Fibroblast of lung (primary cell): ENCODE results near the gene PDGFA. TPM values are rescaled to one million over a fixed set of nuclear protein-coding genes. Genes with fewer than 3 reads are reported as not detected.

ENCODE experiments used
- DNase-seq, 2 donors: peaks; one replicate each; pipeline versions ENCODE4 v3.0.0 to v3.0.0-alpha.2; 2010; ENCODE audit warnings: low read depth in 2 of 2
- H2AFZ ChIP-seq: 2 replicates; pipeline ENCODE4 v1.5.1; 2012; ENCODE audit warnings: low read length, control low read depth, inconsistent platforms
- H3K27ac ChIP-seq: 2 replicates; pipeline ENCODE4 v1.5.1; 2011; ENCODE audit warnings: low read length, control low read depth; ENCODE audit not compliant: insufficient read depth
- H3K27me3 ChIP-seq: 2 replicates; pipeline ENCODE4 v1.5.1; 2011; ENCODE audit warnings: mild to moderate bottlenecking, low read length; ENCODE audit not compliant: control insufficient read depth, insufficient read depth
- H3K36me3 ChIP-seq: 2 replicates; pipeline ENCODE4 v1.5.1; 2011; ENCODE audit warnings: low read length; ENCODE audit not compliant: control insufficient read depth, insufficient read depth
- H3K4me1 ChIP-seq: 2 replicates; pipeline ENCODE4 v1.5.1; 2011; ENCODE audit warnings: low read length; ENCODE audit not compliant: control insufficient read depth, insufficient read depth; ENCODE audit errors: extremely low read depth
- H3K4me2 ChIP-seq: 2 replicates; pipeline ENCODE4 v1.5.1; 2011; ENCODE audit warnings: low read length, control low read depth; ENCODE audit not compliant: insufficient read depth; ENCODE audit errors: extremely low read depth
- H3K4me3 ChIP-seq, 4 experiments: fragments of 200-600 bp in 1 of 4; sonication (generic) in 1 of 4; replicated peaks in 1 of 4; 2 replicates each; pipeline ENCODE4 v1.5.1; 2011 to 2016; ENCODE audit warnings: low read length in 4 of 4, low read depth in 3 of 4, mild to moderate bottlenecking in 3 of 4, control low read depth in 2 of 4, inconsistent platforms in 1 of 4, mixed read lengths in 1 of 4; ENCODE audit not compliant: insufficient read depth in 1 of 4; ENCODE audit errors: control extremely low read depth in 1 of 4
- H3K79me2 ChIP-seq: 2 replicates; pipeline ENCODE4 v1.5.1; 2012; ENCODE audit warnings: mild to moderate bottlenecking, low read length, inconsistent platforms; ENCODE audit not compliant: control insufficient read depth, insufficient read depth
- H3K9ac ChIP-seq: 2 replicates; pipeline ENCODE4 v1.5.1; 2011; ENCODE audit warnings: mild to moderate bottlenecking, low read length, control low read depth; ENCODE audit not compliant: insufficient read depth
- H3K9me3 ChIP-seq: 2 replicates; pipeline ENCODE4 v1.5.1; 2012; ENCODE audit warnings: low read depth, low read length; ENCODE audit not compliant: control insufficient read depth, insufficient read depth
- H4K20me1 ChIP-seq: 2 replicates; pipeline ENCODE4 v1.5.1; 2011; ENCODE audit warnings: low read length; ENCODE audit not compliant: control insufficient read depth, insufficient read depth; ENCODE audit errors: extremely low read depth
- CTCF ChIP-seq, 2 donors: IDR thresholded peaks in 1 of 2; conservative IDR thresholded peaks in 1 of 2; 1 replicate in 1 of 2; 2 replicates in 1 of 2; pipeline ENCODE4 v1.5.1; 2011 to 2012; ENCODE audit warnings: low read length in 2 of 2, control low read depth in 1 of 2, inconsistent platforms in 1 of 2, low read depth in 1 of 2, mild to moderate bottlenecking in 1 of 2
- EZH2 ChIP-seq: IDR thresholded peaks from 2 replicates; pipeline ENCODE4 v1.5.1; 2012; ENCODE audit warnings: low read length, control low read depth, mild to moderate bottlenecking; ENCODE audit errors: missing control alignments
- polyA plus RNA-seq, 2 donors: library from polyadenylated mRNA; depleted of rRNA in 1 of 2; stranded (reverse) in 1 of 2; unstranded in 1 of 2; fragments of >200 nt; gene quantifications; 2 replicates each; pipeline ENCODE4 v1.2.1, GENCODE V29; 2011 to 2012; ENCODE audit warnings: missing spikeins in 1 of 2
- total RNA-seq: library from RNA; depleted of rRNA; stranded (reverse); fragments of >200 nt; gene quantifications from 2 replicates; pipeline ENCODE4 v1.2.1, GENCODE V29; 2014

The PDGFA gene
- total and polyA plus RNA-seq, 2 donors (not counting 1 experiment from before 2014, with no cell fraction given): 13.5 to 16.9 TPM

DNA sequence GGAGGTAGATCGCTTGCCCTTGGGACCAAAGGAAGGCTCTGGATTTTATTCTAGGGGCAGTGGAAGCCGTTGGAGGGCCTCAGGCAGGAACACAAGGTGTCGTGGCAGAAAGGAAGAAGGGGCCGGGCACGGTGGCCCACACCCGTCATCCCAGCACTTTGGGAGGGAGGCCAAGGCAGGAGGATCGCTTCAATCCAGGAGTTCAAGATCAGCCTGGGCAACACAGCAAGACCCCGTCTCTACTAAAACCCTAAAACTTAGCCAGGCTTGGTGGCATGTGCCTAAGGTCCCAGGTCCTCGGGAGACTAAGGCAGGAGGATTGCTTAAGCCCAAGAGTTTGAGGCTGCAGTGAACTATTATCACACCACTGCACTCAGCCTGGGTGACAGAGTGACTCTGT is 5.2 kb upstream of the PDGFA start:
- Histone ChIP-seq H3K9me3 (no peaks in the 10 kb centered on the region), H3K9ac (no peak overlapping the region), H2AFZ (no peak overlapping the region), H3K4me1 (no peaks in the 10 kb centered on the region), H3K27ac (no peak overlapping the region), H3K36me3 (no peaks in the 10 kb centered on the region), H4K20me1 (no peaks in the 10 kb centered on the region), H3K79me2 (no peaks in the 10 kb centered on the region), H3K27me3 (peaks cover 34% of the 10 kb centered on the region), H3K4me3 (no peak overlapping the region), H3K4me2 (no peak overlapping the region)
- TF ChIP-seq CTCF (conservative IDR thresholded peaks at IDR 0.05 in 1 of 2, IDR thresholded peaks at IDR 0.05 in 1 of 2; ENCODE audit: low read depth in 1 of 2, low read length in 2 of 2) (no peak), EZH2 (no peak)
- no peak for DNase-seq

DNA sequence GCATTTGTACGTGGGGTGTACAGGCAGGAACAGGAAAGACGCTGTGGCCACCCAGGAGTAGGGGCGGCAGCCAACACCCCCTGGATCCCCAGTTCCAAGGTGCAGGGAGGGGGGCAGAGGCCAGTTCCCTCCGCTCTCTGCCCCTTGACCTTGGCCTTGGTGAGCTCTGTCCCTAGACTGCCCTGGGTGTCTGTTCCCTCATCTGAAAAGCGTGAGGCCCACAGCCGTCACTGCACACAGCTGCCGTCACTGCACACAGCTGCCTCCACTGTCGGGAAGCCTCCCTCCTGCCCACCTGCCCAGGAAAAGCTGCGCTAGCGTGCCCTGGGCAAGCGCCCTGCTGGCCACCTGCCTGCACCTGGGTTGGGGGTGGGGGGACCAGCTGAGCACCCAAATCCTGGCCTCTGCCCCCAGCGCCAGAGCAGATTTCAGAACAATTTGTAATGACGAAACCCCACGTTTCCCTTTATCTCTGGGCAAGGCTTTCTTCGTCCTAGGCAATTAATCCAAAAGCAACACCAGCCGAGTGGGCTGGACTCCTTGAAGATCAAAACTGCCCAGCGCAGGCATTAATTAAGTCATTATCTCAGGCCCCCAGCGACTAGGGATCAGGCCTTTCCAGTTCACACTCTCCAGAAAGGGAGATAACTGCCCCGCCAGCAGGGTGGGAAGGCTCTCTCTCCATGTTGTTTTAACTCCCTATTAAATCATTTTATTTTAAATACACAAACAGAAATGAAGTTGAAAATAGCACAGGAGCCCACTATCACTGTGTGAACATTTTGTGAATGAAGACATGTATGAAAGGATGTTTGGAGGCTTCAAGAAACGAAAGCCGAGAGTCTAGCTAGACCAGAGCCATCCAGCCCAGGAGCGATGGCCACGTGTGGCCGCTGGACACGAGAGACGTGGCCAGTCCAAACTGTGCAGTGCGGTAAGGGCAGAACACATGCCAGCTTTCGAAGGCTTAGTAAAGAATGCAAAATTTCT is 4.0 kb upstream of the PDGFA start:
- H3K27me3 ChIP-seq: peaks cover 34% of the 10 kb centered on the region
- H3K9me3 ChIP-seq: no peaks in the 10 kb centered on the region
- no peak overlapping the region for H2AFZ ChIP-seq
- no peak overlapping the region for H3K27ac ChIP-seq
- no peaks in the 10 kb centered on the region for H3K79me2 ChIP-seq
- no peak overlapping the region for H3K4me2 ChIP-seq
- DNase-seq: no peak
- no peaks in the 10 kb centered on the region for H3K4me1 ChIP-seq
- no peaks in the 10 kb centered on the region for H4K20me1 ChIP-seq
- H3K4me3 ChIP-seq: no peak overlapping the region
- H3K9ac ChIP-seq: no peak overlapping the region
- no peaks in the 10 kb centered on the region for H3K36me3 ChIP-seq
- TF ChIP-seq EZH2: no peak
- TF ChIP-seq CTCF (conservative IDR thresholded peaks at IDR 0.05 in 1 of 2, IDR thresholded peaks at IDR 0.05 in 1 of 2; ENCODE audit: low read depth in 1 of 2, low read length in 2 of 2): no peak

DNA sequence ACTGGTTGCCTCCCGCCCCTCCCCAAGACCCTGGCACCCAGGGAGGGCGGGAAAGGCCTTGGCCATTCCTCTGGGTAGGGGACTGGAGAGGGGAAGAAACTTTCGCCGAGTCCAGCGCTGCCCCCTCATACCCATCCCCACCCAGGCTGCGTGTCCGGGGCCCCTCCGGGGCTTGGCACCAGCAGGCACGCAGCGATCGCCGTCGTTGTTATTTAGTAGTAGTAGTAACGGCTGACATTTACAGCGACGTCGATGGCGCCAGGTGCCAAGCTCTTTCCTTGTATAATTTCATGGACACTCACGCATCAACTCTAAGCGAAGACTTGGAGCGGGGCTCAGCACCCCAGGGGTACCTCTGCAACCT is 3.3 kb upstream of the PDGFA start:
- TF ChIP-seq CTCF (conservative IDR thresholded peaks at IDR 0.05 in 1 of 2, IDR thresholded peaks at IDR 0.05 in 1 of 2; ENCODE audit: low read depth in 1 of 2, low read length in 2 of 2) (no peak), EZH2 (no peak)
- no peak overlapping the region for H3K9ac ChIP-seq
- no peak overlapping the region for H3K27ac ChIP-seq
- H4K20me1 ChIP-seq: no peaks in the 10 kb centered on the region
- H3K4me3 ChIP-seq: no peak overlapping the region
- no peaks in the 10 kb centered on the region for H3K9me3 ChIP-seq
- no peak for DNase-seq
- no peaks in the 10 kb centered on the region for H3K79me2 ChIP-seq
- peaks cover 34% of the 10 kb centered on the region for H3K27me3 ChIP-seq
- H3K4me1 ChIP-seq: no peaks in the 10 kb centered on the region
- no peak overlapping the region for H2AFZ ChIP-seq
- H3K4me2 ChIP-seq: no peak overlapping the region
- no peaks in the 10 kb centered on the region for H3K36me3 ChIP-seq
